ENCODE measurements around the gene MED15. TPM values are rescaled to one million over a fixed set of nuclear protein-coding genes. Genes with fewer than 3 reads are reported as not detected.

MED15 gene
- total RNA-seq, 1 donor from 2014 or later, result 51.9 TPM

- TF ChIP-seq, protein P1, sequence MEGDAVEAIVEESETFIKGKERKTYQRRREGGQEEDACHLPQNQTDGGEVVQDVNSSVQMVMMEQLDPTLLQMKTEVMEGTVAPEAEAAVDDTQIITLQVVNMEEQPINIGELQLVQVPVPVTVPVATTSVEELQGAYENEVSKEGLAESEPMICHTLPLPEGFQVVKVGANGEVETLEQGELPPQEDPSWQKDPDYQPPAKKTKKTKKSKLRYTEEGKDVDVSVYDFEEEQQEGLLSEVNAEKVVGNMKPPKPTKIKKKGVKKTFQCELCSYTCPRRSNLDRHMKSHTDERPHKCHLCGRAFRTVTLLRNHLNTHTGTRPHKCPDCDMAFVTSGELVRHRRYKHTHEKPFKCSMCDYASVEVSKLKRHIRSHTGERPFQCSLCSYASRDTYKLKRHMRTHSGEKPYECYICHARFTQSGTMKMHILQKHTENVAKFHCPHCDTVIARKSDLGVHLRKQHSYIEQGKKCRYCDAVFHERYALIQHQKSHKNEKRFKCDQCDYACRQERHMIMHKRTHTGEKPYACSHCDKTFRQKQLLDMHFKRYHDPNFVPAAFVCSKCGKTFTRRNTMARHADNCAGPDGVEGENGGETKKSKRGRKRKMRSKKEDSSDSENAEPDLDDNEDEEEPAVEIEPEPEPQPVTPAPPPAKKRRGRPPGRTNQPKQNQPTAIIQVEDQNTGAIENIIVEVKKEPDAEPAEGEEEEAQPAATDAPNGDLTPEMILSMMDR (conservative IDR thresholded peaks at IDR 0.05; ENCODE audit: low read depth, low read length), result no peak
- no peak for DNase-seq (ENCODE audit: low read depth)
- H3K4me3 ChIP-seq (ENCODE audit: low read depth, low read length), result no peak overlapping the region
These were observed 70.8 kb downstream of the MED15 start for GRCh38 chr22:20578192-20578591.

DNA sequence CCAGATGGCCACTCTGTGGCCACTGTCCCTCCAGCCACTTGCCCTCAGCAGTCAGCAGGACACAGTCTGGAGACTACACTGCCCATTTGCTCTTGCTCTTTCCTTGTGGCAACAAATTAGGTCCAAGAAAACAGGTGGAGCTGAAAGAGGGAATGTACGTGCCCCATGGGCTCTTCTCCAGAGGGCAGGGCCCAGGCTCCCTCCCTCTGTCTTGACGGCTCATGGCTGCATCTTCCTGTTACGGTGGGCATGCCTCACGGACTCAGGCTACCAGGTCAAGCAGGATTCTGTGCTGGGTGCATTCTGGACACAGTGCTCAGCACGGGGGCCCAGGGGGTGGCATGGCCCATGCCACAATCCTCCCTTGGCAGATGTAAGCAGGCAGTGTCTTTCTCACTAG lies 71.3 kb downstream of the MED15 start:
- TF ChIP-seq, protein P1 (conservative IDR thresholded peaks at IDR 0.05; ENCODE audit: low read depth, low read length), result no peak
- DNase-seq (ENCODE audit: low read depth), result no peak
- no peak overlapping the region for H3K4me3 ChIP-seq (ENCODE audit: low read depth, low read length)

DNA sequence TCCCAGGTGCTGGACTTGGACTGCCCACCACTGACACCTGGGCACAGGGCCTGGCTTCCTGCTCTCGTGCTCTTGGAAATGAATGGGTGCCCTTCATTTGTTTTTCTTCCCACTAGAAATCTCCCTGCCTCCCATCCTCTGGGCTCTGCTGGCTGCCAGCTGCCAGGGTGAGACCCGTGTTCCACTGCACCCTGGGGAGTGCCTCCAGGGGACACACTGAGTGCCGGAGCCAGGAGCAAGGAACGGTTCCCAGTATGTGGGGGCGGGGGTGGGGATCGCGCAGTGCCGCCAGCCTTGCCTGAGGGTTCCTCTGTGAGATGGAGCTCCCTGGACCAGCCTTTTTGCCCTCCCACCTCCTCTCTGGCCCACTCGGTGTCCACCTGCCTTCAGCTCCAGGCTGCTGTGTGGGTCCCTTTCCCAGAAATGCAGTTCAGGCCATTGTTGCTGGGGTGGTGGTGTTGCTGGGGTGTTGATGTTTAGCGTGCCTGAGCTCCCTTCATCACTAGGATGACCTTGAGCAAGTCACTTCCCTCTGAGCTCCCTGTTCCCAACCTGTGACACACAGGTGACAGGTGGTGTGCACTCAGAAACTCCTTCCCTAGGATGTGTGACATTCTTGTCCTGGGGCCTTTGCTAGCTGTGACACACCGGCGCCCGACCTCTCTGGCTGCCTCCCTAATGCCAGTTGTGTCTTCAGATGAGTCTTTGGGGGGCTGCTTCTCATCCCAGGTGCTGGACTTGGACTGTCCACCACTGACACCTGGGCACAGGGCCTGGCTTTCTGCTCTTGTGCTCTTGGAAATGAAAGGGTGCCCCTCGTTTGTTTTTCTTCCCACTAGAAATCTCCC lies 72.1 kb downstream of the MED15 start:
- H3K4me3 ChIP-seq (ENCODE audit: low read depth, low read length), result no peak overlapping the region
- TF ChIP-seq, protein P1 (conservative IDR thresholded peaks at IDR 0.05; ENCODE audit: low read depth, low read length), result no peak
- no peak for DNase-seq (ENCODE audit: low read depth)

- no peak for DNase-seq (ENCODE audit: low read depth)
- TF ChIP-seq, protein P1 (conservative IDR thresholded peaks at IDR 0.05; ENCODE audit: low read depth, low read length), result no peak
- no peak overlapping the region for H3K4me3 ChIP-seq (ENCODE audit: low read depth, low read length)
These were observed 72.8 kb downstream of the MED15 start for GRCh38 chr22:20580179-20580578.

DNA sequence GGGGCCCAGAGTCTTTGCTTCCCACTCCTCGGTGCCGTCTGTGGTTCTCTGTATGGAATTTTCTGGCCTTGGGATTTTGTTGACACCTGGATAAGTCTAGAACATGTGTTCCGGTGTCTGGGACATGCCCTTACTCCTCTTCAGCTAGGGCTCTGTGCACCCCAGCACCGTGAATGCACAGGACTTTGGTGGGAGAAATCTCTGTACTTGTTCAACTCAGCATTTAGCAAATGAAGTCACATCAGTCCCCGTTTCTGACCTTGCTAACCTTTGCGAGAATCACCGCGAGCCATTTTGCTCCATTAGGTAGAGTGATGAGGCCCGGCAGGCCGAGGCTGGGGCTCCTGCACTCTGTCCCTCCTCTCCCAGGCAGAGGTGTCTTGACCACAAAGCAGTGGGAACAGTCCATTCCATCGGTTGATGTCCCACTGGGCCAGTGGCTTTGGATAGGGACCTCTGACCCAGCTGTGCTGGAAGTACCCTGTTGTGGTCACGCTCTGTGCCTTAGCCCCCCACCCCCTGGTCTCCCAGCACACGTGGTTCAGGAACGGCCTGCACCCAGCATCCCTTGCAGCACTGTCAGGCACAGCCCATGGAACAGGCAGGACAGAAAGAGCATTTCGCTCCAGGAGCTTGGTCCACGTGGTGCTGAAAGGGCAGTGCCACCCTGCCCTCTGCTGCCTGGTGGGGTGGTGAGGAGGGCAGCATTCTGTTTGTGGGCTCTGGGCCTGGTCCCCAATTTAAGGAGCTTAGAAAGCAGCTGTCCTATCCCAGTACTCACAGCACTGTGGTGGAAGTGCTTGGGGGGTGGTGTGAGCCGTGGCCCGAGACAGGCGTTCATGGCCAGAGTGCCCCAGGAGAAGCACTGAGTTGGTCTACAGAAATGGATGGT lies 73.4 kb downstream of the MED15 start:
- TF ChIP-seq, protein P1 (conservative IDR thresholded peaks at IDR 0.05; ENCODE audit: low read depth, low read length), result no peak
- H3K4me3 ChIP-seq (ENCODE audit: low read depth, low read length), result no peak overlapping the region
- DNase-seq (ENCODE audit: low read depth), result no peak

DNA sequence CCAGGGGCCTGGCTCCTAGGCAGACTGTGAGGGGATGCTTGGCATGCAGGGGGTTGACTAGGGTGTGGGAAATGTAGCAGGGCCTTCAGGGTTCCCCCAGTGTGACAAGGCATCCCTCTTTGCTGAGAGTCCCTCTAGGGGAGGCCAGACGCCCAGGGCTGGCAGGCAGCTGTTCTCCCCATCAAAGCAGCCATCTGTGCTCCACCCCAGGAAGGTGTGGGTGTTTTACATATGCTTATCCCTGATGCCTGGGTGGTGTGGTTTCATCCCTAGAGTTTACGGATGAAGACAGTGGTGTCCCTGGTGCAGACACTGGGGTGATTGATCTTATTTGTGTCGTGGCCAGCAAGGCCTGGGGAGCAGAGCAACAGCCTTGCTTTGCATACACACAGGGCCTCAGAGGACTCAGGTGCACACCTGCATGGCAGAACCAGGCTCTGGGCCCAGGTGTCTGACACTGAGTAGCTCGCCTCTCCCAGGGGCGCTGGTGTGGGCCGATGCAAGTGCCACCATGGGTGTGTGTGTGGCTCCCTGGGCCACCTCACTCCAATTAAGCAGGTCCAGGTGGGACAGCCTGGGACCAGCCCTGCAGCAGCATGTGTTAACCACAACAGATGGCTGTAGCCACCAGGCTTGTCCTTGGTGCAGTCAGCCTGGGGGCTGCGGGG lies 74.2 kb downstream of the MED15 start:
- TF ChIP-seq, protein P1 (conservative IDR thresholded peaks at IDR 0.05; ENCODE audit: low read depth, low read length), result no peak
- no peak overlapping the region for H3K4me3 ChIP-seq (ENCODE audit: low read depth, low read length)
- no peak for DNase-seq (ENCODE audit: low read depth)
